Lung (tissue), 12 donors: Measurements from ENCODE around the gene DLEC1. TPM values are rescaled to one million over a fixed set of nuclear protein-coding genes. Genes with fewer than 3 reads are reported as not detected.

Experiments
- ATAC-seq: fragments of 200-7000 bp; cut with Tn5 transposase; one replicate; pipeline ENCODE4 v1.9.1; 2020; ENCODE audit warnings: moderate number of reproducible peaks; ENCODE audit not compliant: insufficient read depth, low FRiP score
- DNase-seq, 3 donors: peaks; one replicate each; pipeline ENCODE4 v3.0.0-alpha.2; 2013 to 2017
- H3K27ac ChIP-seq, 2 donors: one replicate each; pipeline ENCODE4 v1.5.1; 2013; ENCODE audit warnings: mild to moderate bottlenecking in 2 of 2, moderate library complexity in 2 of 2, control low read depth in 1 of 2, inconsistent platforms in 1 of 2, low read depth in 1 of 2, low read length in 1 of 2
- H3K27me3 ChIP-seq, 3 donors: one replicate each; pipeline ENCODE4 v1.5.1; 2013; ENCODE audit warnings: low read length in 2 of 3; ENCODE audit not compliant: control insufficient read depth in 3 of 3, insufficient read depth in 3 of 3
- H3K36me3 ChIP-seq, 4 donors: one replicate each; pipeline ENCODE4 v1.5.1; 2013; ENCODE audit warnings: low read length in 4 of 4, mild to moderate bottlenecking in 1 of 4, moderate library complexity in 1 of 4; ENCODE audit not compliant: control insufficient read depth in 4 of 4, insufficient read depth in 4 of 4
- H3K4me1 ChIP-seq, 5 donors: one replicate each; pipeline ENCODE4 v1.5.1; 2013; ENCODE audit warnings: low read length in 5 of 5, mild to moderate bottlenecking in 2 of 5, moderate library complexity in 1 of 5; ENCODE audit not compliant: control insufficient read depth in 5 of 5, insufficient read depth in 5 of 5
- H3K4me3 ChIP-seq: one replicate; pipeline ENCODE4 v1.5.1; 2013; ENCODE audit warnings: mild to moderate bottlenecking, control low read depth, moderate library complexity
- H3K9ac ChIP-seq, 2 donors: one replicate each; pipeline ENCODE4 v1.5.1; 2013; ENCODE audit warnings: low read length in 2 of 2, control low read depth in 1 of 2; ENCODE audit not compliant: insufficient read depth in 1 of 2
- H3K9me3 ChIP-seq, 4 donors: one replicate each; pipeline ENCODE4 v1.5.1; 2013; ENCODE audit warnings: low read length in 3 of 4, mild to moderate bottlenecking in 1 of 4, moderate library complexity in 1 of 4; ENCODE audit not compliant: control insufficient read depth in 4 of 4, insufficient read depth in 3 of 4
- CTCF ChIP-seq: IDR thresholded peaks from 2 replicates; pipeline ENCODE4 v1.5.1; 2012; ENCODE audit warnings: mild to moderate bottlenecking; ENCODE audit errors: control extremely low read depth, extremely low read depth
- WGBS, 2 donors: extraction: QIAGEN DNeasy Blood & Tissue Kit; methylation state at CpG; one replicate each; pipeline ENCODE4 v1.1.7; 2013; 5-methylcytosine and 5-hydroxymethylcytosine counted together
- polyA plus RNA-seq, 2 donors: library from polyadenylated mRNA; stranded (reverse); fragments of 200-250 nt; gene quantifications; one replicate each; pipeline ENCODE4 v1.2.1, GENCODE V29; 2013
- total RNA-seq, 2 donors: library from RNA; depleted of rRNA in 1 of 2; stranded (reverse); fragments of >200 nt in 1 of 2; gene quantifications; one replicate each; pipeline ENCODE4 v1.2.1, GENCODE V29; 2014 to 2021
- donor health status: control.
- donor health status: control.
- donor health status: Bipolar disorder and iron deficiency.
- donor health status: healthy.
- donor health status: DM: yes; HTN: yes; CAD: no.

Gene DLEC1
- total and polyA plus RNA-seq, 4 donors: 4.2 to 28.8 (median 8.0) TPM

- no peak overlapping the region for H3K9ac ChIP-seq
- 85 to 92% methylated on average over 6 of the region's 6 CpGs for WGBS, 2 donors
- H3K36me3 ChIP-seq: no peaks in the 10 kb centered on the region
- no peak overlapping the region for H3K4me3 ChIP-seq
- no peak for TF ChIP-seq CTCF
- H3K27ac ChIP-seq: no peak overlapping the region
- DNase-seq (no peak), ATAC-seq (no peak)
- no peaks in the 10 kb centered on the region for H3K4me1 ChIP-seq
- H3K27me3 ChIP-seq: no peaks in the 10 kb centered on the region
- no peaks in the 10 kb centered on the region for H3K9me3 ChIP-seq
Measured at GRCh38 chr3:38095669-38096483, 56.9 kb downstream of the DLEC1 start.

- H3K9me3 ChIP-seq: no peaks in the 10 kb centered on the region
- peak in 1 of 3 donors; percentile 4 for DNase-seq
- WGBS, 2 donors: 70 to 74% methylated on average over 19 of the region's 19 CpGs
- no peak overlapping the region for H3K4me3 ChIP-seq
- no peaks in the 10 kb centered on the region for H3K36me3 ChIP-seq
- no peak overlapping the region for H3K9ac ChIP-seq
- no peak for TF ChIP-seq CTCF
- no peaks in the 10 kb centered on the region for H3K4me1 ChIP-seq
- H3K27me3 ChIP-seq: no peaks in the 10 kb centered on the region
- no peak overlapping the region for H3K27ac ChIP-seq
- ATAC-seq: no peak
Measured at GRCh38 chr3:38097446-38098375, 58.7 kb downstream of the DLEC1 start.

- DNase-seq (peak in 1 of 3 donors; percentile 2), ATAC-seq (no peak)
- TF ChIP-seq CTCF: no peak
- H3K9ac ChIP-seq: no peak overlapping the region
- no peak overlapping the region for H3K4me3 ChIP-seq
- no peaks in the 10 kb centered on the region for H3K4me1 ChIP-seq
- no peaks in the 10 kb centered on the region for H3K27me3 ChIP-seq
- WGBS, 2 donors: 91% methylated on average over 9 of the region's 9 CpGs
- no peak overlapping the region for H3K27ac ChIP-seq
- no peaks in the 10 kb centered on the region for H3K36me3 ChIP-seq
- no peaks in the 10 kb centered on the region for H3K9me3 ChIP-seq
Measured at GRCh38 chr3:38098376-38098723, 59.3 kb downstream of the DLEC1 start.
